Astrocyte of the spinal cord (primary cell): ENCODE data around the gene CMTR1.
A peak's percentile ranks its signal among the peaks of the same experiment; 100 is the strongest.

Experiments used
- DNase-seq: peaks from one replicate; pipeline ENCODE4 v3.0.0; 2011; ENCODE audit warnings: low read depth, low spot score
- H3K4me3 ChIP-seq: 2 replicates; pipeline ENCODE4 v1.5.1; 2011; ENCODE audit warnings: low read depth, mild to moderate bottlenecking, low read length, moderate library complexity
- in situ Hi-C: cut with HindIII; loops from 2 replicates; pipeline ENCODE4 v1.10.0; 2017; ENCODE audit warnings: low sequenced_read_pairs
- TF ChIP-seq, protein P1 (sequence below): IDR thresholded peaks from 2 replicates; pipeline ENCODE4 v1.5.1; 2012; ENCODE audit warnings: low read depth, mild to moderate bottlenecking, low read length, inconsistent platforms

The CMTR1 gene

DNA sequence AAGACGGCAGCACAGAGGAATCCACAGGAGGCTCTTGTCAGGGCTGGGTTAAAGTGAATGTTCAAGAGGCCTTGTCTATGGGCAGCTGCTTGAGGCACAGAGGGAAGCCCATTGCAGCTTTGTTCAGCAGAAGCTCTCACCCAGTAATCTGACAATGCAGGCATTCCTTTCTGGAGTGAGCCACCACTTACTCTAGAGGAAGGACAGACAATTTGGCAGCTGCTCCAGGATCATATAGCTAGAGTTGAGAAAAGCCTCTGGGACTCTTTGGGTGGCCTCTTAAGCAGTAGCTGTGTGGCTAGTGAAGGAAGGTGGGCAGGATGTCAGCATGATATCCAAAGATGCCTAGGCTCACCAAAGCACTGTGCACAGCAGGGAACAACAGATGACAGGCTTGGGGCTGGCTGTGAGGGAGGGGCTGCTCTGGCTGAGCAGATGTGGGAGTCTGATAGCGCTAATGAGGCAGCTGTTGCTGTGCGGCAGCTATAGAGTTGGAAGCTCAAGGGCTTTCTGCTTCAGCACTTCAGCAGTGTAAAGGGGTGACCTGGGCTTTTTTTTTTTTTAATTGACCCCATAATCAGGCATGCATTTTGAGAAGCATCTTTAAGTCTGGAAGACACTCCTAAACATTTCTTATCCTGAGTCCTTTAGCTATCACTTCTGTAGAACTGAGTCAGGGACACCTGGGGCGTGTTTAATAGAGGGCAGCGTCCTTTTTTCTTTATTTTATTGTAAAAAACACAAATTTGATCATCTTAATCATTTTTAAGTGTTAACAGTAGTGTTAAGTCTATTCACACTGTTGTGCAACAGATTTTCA lies 27.2 kb downstream of the CMTR1 start:
- no peak overlapping the region for H3K4me3 ChIP-seq
- TF ChIP-seq, protein P1, sequence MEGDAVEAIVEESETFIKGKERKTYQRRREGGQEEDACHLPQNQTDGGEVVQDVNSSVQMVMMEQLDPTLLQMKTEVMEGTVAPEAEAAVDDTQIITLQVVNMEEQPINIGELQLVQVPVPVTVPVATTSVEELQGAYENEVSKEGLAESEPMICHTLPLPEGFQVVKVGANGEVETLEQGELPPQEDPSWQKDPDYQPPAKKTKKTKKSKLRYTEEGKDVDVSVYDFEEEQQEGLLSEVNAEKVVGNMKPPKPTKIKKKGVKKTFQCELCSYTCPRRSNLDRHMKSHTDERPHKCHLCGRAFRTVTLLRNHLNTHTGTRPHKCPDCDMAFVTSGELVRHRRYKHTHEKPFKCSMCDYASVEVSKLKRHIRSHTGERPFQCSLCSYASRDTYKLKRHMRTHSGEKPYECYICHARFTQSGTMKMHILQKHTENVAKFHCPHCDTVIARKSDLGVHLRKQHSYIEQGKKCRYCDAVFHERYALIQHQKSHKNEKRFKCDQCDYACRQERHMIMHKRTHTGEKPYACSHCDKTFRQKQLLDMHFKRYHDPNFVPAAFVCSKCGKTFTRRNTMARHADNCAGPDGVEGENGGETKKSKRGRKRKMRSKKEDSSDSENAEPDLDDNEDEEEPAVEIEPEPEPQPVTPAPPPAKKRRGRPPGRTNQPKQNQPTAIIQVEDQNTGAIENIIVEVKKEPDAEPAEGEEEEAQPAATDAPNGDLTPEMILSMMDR: no peak
- in situ Hi-C loops: no loop called here
- peak; percentile 16 for DNase-seq

DNA sequence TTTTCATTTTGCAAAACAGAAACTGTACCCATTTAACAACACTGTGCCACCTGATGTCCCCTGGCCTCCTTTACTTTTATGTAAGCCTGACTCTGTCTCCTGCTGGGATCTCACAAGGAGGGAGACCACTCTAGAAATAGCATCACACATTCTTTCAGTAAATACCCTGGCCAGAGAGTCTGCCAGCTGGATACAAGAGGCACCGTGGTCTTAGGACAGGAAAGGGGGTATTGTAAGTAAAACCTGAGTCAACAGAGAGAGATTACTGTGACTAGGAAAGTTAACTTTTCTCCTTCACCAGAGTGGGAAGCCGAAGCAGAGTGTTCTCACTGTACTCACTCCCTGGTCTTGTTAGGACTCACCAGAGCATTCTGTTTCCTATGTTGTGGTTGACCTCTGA lies 27.8 kb downstream of the CMTR1 start:
- TF ChIP-seq, protein P1: no peak
- in situ Hi-C loops: no loop called here
- H3K4me3 ChIP-seq: no peak overlapping the region
- DNase-seq: peak; percentile 12

DNA sequence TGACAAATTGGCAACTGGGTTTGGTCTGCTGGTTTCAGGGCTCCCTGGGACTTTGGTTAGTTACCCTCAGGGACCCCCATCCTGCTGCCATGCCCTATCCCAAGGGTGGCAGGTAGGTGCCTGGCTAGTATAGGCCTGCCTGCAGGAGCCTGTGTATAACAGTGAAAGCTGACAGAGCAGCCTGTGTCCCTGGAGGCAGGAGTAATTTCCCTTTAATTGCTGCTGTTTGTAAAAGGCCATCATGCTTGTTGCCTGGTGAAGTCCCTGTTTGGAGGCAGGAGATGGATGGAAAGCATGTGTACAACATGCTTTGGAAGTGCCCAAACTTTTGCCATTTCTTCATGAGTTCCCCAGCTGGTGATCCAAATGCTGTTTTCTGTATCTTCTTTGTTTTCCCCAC lies 30.1 kb downstream of the CMTR1 start:
- H3K4me3 ChIP-seq: no peak overlapping the region
- TF ChIP-seq, protein P1: no peak
- in situ Hi-C loops: no loop called here
- no peak for DNase-seq

DNA sequence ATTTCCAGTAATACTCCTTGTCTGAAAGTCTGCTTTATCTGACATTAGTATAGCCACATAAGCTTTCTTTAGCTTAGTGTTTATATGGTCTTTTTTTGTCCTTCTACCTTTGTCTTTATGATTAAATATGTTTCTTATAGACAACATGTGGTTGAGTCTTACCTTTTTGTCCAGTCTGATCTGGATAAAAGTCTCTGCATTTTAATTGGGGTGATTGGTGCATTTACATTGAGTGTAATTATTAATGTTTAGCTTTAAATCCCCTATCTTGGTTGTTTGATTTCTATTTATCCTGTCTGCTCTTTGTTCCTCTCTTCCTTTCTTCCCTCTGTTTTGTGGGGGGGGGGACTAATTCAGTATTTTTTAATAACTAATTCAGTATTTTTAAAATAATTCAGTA lies 34.7 kb downstream of the CMTR1 start:
- in situ Hi-C loops: no loop called here
- TF ChIP-seq, protein P1: no peak
- H3K4me3 ChIP-seq: no peak overlapping the region
- DNase-seq: no peak

DNA sequence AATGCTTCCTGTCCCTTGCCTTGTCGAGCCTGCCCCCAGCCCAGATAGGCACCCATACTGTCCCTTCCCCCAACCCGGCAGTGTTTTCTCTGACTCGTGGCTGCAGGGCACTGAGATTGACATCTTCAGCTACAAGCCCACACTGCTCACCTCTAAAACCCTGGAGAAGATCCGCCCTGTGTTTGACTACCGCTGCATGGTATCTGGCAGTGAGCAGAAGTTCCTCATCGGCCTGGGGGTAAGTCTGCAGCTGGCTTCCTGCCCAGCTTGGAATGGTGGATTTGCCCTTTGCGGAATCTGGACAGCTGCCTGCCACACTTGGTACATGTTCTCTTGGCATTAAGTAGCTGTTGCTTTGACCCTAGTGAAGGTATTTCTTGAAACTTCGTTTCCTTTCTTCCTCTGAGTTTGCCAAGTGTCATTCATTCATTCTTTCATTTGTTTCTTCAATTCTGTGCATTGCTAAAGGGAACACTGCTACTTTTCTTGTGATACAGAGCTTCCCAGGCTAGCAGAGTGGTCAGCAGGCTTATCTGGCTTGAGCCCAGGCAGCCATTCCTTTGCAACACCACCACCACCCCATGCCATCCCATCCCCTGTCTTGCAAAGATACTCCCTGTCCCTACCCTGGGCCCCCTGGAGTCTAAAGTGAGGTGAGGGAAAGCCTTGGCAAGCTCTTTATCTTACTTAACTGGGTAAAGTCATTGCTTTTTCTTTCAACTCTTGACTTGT lies 40.5 kb downstream of the CMTR1 start:
- no peak overlapping the region for H3K4me3 ChIP-seq
- DNase-seq: peak; percentile 54
- in situ Hi-C loops: no loop called here
- TF ChIP-seq, protein P1: no peak

DNA sequence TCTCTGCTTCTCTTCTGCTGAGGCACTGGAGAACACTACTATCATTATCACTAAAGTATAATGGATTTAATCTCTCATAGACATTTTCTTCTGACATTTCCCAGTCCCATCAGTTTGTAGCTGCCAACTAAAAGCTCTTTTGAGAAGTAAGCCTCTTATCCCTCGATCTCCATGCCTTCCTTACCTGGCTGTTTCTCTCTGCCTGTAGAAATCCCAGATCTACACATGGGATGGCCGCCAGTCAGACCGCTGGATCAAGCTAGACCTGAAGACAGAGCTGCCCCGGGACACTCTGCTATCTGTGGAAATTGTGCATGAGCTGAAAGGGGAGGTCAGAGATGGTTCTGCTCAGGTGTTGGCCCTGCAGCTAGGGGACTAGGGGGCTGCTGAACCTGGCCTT lies 41.3 kb downstream of the CMTR1 start:
- TF ChIP-seq, protein P1: no peak
- DNase-seq: no peak
- in situ Hi-C loops: no loop called here
- H3K4me3 ChIP-seq: no peak overlapping the region
